Transverse colon (tissue), 4 donors: ENCODE measurements around the gene PITRM1. TPM values are rescaled to one million over a fixed set of nuclear protein-coding genes. Genes with fewer than 3 reads are reported as not detected.

Experiments used
- DNase-seq: peaks from one replicate; pipeline ENCODE4 v3.0.0-alpha.2; 2019
- H3K27ac ChIP-seq, 4 donors: fragments of 200-600 bp; sonication (generic); 2 replicates each; pipeline ENCODE4 v1.5.1; 2016 to 2018; ENCODE audit warnings: inconsistent platforms in 4 of 4
- H3K27me3 ChIP-seq: fragments of 200-600 bp; sonication (generic); 2 replicates; pipeline ENCODE4 v1.5.1; 2017; ENCODE audit warnings: inconsistent platforms
- H3K36me3 ChIP-seq, 4 donors: fragments of 200-600 bp; sonication (generic); 2 replicates each; pipeline ENCODE4 v1.5.1; 2017 to 2019; ENCODE audit warnings: inconsistent platforms in 4 of 4
- H3K4me1 ChIP-seq, 4 donors: fragments of 200-600 bp; sonication (generic); 2 replicates each; pipeline ENCODE4 v1.5.1; 2017 to 2020; ENCODE audit warnings: inconsistent platforms in 4 of 4
- H3K4me3 ChIP-seq, 4 donors: fragments of 200-600 bp; sonication (generic); 1 replicate in 1 of 4; 2 replicates in 3 of 4; pipeline versions ENCODE4 v1.5.1 to v1.6.1; 2017 to 2019; ENCODE audit warnings: inconsistent platforms in 4 of 4
- H3K9me3 ChIP-seq, 2 donors: fragments of 200-600 bp; sonication (generic); 2 replicates each; pipeline ENCODE4 v1.5.1; 2017 to 2019; ENCODE audit warnings: inconsistent platforms in 2 of 2
- CTCF ChIP-seq, 5 experiments: fragments of 200-600 bp in 3 of 5; fragments of 450-650 bp in 2 of 5; sonication (generic) in 3 of 5; IDR thresholded peaks; 1 replicate in 2 of 5; 2 replicates in 3 of 5; pipeline ENCODE4 v1.5.1; 2016 to 2017; ENCODE audit warnings: antibody characterized with exemption in 5 of 5, inconsistent platforms in 3 of 5, mild to moderate bottlenecking in 2 of 5, moderate library complexity in 1 of 5
- EP300 ChIP-seq: sonication (generic); formaldehyde crosslinking; IDR thresholded peaks from one replicate; pipeline ENCODE4 v1.6.1; 2017; ENCODE audit warnings: antibody characterized with exemption, low read depth
- POLR2A ChIP-seq: fragments of 450-650 bp; IDR thresholded peaks from one replicate; pipeline ENCODE4 v1.6.1; 2016; ENCODE audit warnings: antibody characterized with exemption, mild to moderate bottlenecking, moderate library complexity
- POLR2AphosphoS5 ChIP-seq, 3 donors: sonication (generic); formaldehyde crosslinking; IDR thresholded peaks; one replicate each; pipeline ENCODE4 v1.6.1; 2016; ENCODE audit warnings: antibody characterized with exemption in 3 of 3
- WGBS, 2 donors: methylation state at CpG; one replicate each; pipeline ENCODE4 v1.1.5; 2018; ENCODE audit warnings: low coverage in 1 of 2; 5-methylcytosine and 5-hydroxymethylcytosine counted together
- in situ Hi-C, 4 donors: fragments of 200-750 bp; cut with MboI; loops; one replicate each; pipeline versions ENCODE4 v1.15.0 to v1.15.1; 2017; ENCODE audit warnings: low sequenced_read_pairs in 3 of 4, low pct_ligation_motif_present in 1 of 4, low pct_unique_long_range_greater_than_20kb in 1 of 4
- intact Hi-C: fragments of 100-400 bp; cut with DNase I; formaldehyde crosslinking; loops from one replicate; pipeline ENCODE4 v1.15.1; 2023; ENCODE audit warnings: low total_unique reads
- total RNA-seq, 4 donors: library from RNA; depleted of rRNA; stranded (reverse); fragments of >200 nt; gene quantifications; one replicate each; pipeline ENCODE4 v1.1.0, GENCODE V29; 2016

Gene PITRM1
- total RNA-seq, 4 donors from 2014 or later: 50.9 to 108 (median 67.6) TPM

GRCh38 chr10:3145366-3145765 is 27.2 kb downstream of the PITRM1 start:
- no peak overlapping the region for H3K27ac ChIP-seq
- TF ChIP-seq POLR2AphosphoS5 (IDR thresholded peaks at IDR 0.05) (no peak), CTCF (IDR thresholded peaks at IDR 0.05) (no peak), EP300 (no peak), POLR2A (no peak)
- no peak for DNase-seq
- no peak overlapping the region for H3K4me3 ChIP-seq
- in situ Hi-C loops (no loop called here), intact Hi-C loops (no loop called here)
- no peaks in the 10 kb centered on the region for H3K27me3 ChIP-seq
- peaks cover 0 to 5% (median 0%) of the 10 kb centered on the region in 4 donors for H3K4me1 ChIP-seq
- no peaks in the 10 kb centered on the region for H3K9me3 ChIP-seq
- peaks cover 0 to 76% (median 26%) of the 10 kb centered on the region in 4 donors for H3K36me3 ChIP-seq
- 95 to 100% methylated on average over 3 to 18 of the region's 18 CpGs for WGBS, 2 donors

- intact Hi-C loops (no loop called here), in situ Hi-C loops (no loop called here)
- WGBS, 2 donors: 94 to 97% methylated on average over 5 to 18 of the region's 19 CpGs
- no peak for DNase-seq
- Histone ChIP-seq H3K36me3 (peaks cover 0 to 79% (median 28%) of the 10 kb centered on the region in 4 donors), H3K4me1 (peaks cover 0 to 6% (median 0%) of the 10 kb centered on the region in 4 donors), H3K27me3 (no peaks in the 10 kb centered on the region), H3K4me3 (no peak overlapping the region), H3K27ac (no peak overlapping the region), H3K9me3 (no peaks in the 10 kb centered on the region)
- TF ChIP-seq CTCF (IDR thresholded peaks at IDR 0.05) (no peak), EP300 (no peak), POLR2AphosphoS5 (IDR thresholded peaks at IDR 0.05) (no peak), POLR2A (no peak)
Observed at GRCh38 chr10:3143791-3144434, 28.7 kb downstream of the PITRM1 start.

GRCh38 chr10:3143366-3143765 is 29.2 kb downstream of the PITRM1 start:
- H3K9me3 ChIP-seq: no peaks in the 10 kb centered on the region
- H3K27me3 ChIP-seq: no peaks in the 10 kb centered on the region
- in situ Hi-C loops (no loop called here), intact Hi-C loops (no loop called here)
- no peak overlapping the region for H3K27ac ChIP-seq
- 93 to 100% methylated on average over 3 to 12 of the region's 17 CpGs for WGBS, 2 donors
- peaks cover 0 to 6% (median 0%) of the 10 kb centered on the region in 4 donors for H3K4me1 ChIP-seq
- DNase-seq: no peak
- no peak for TF ChIP-seq CTCF (IDR thresholded peaks at IDR 0.05)
- no peak for TF ChIP-seq EP300
- no peak for TF ChIP-seq POLR2AphosphoS5 (IDR thresholded peaks at IDR 0.05)
- TF ChIP-seq POLR2A: no peak
- peaks cover 0 to 79% (median 29%) of the 10 kb centered on the region in 4 donors for H3K36me3 ChIP-seq
- H3K4me3 ChIP-seq: no peak overlapping the region

- in situ Hi-C loops: no loop called here
- H3K36me3 ChIP-seq: peaks cover 0 to 74% (median 29%) of the 10 kb centered on the region in 4 donors
Observed at GRCh38 chr10:3142146-3142875, 30.3 kb downstream of the PITRM1 start.

More at GRCh38 chr10:3142146-3142875, 30.3 kb downstream of the PITRM1 start:
- Histone ChIP-seq H3K27me3 (no peaks in the 10 kb centered on the region), H3K9me3 (no peaks in the 10 kb centered on the region), H3K4me1 (peaks cover 0 to 6% (median 0%) of the 10 kb centered on the region in 4 donors), H3K4me3 (no peak overlapping the region), H3K27ac (no peak overlapping the region)
- no peak for DNase-seq
- WGBS, 2 donors: 75 to 87% methylated on average over 1 to 14 of the region's 14 CpGs
- intact Hi-C loops: no loop called here
- TF ChIP-seq CTCF (IDR thresholded peaks at IDR 0.05) (no peak), POLR2AphosphoS5 (IDR thresholded peaks at IDR 0.05) (no peak), POLR2A (no peak), EP300 (no peak)
